SK-N-MC (cell line): ENCODE results near the gene ZSCAN22.

Source experiments
- EZH2 ChIP-seq: fragments of 200-600 bp; sonication (generic); IDR thresholded peaks from one replicate; pipeline ENCODE4 v1.6.1; 2017; ENCODE audit warnings: antibody characterized with exemption
- POLR2AphosphoS5 ChIP-seq: IDR thresholded peaks from 2 replicates; pipeline ENCODE4 v1.6.1; 2012; ENCODE audit warnings: mild to moderate bottlenecking, low read depth, low read length, borderline replicate concordance

DNA sequence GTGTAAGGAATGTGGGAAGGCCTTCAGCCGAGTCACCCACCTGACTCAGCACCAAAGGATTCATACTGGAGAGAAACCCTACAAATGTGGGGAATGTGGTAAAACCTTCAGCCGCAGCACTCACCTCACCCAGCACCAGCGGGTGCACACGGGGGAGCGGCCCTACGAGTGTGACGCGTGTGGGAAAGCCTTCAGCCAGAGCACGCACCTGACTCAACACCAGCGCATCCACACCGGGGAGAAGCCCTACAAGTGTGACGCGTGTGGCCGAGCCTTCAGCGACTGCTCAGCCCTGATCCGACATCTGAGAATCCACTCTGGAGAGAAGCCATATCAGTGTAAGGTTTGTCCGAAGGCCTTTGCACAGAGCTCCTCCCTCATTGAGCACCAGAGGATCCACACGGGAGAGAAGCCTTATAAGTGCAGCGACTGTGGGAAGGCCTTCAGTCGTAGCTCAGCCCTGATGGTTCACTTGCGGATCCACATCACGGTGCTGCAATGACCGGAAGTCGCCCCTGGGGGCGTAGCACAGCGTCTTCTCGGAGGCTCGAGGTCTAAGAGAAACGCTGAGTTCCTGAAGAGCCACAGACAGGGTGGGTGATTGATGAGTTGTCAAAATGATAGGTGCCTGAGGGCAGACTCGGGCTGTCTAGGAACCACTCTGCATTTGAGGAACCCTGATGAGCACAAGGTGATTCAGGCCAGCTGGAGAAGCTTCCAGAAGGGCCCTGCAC, 12.2 kb downstream of the ZSCAN22 start:
- TF ChIP-seq POLR2AphosphoS5 (no peak), EZH2 (no peak)
